Measurements from ENCODE around the gene CCL21. TPM values are rescaled to one million over a fixed set of nuclear protein-coding genes. Genes with fewer than 3 reads are reported as not detected.
"Not testable (repeated sequence)": the region's sequence is repeated elsewhere in the genome, so short reads cannot be mapped to it uniquely, and the experiment has no call there.

The CCL21 gene
- total RNA-seq: 10 to 100 TPM; 19.0 to 65.3 TPM
- long read RNA-seq: 0 reads

- ATAC-seq (peak; percentile 93), DNase-seq (peak; percentile 89)
- intact Hi-C loops (cut with DNase I): no loop called here
Measured at GRCh38 chr9:34710023-34710422, at the start of gene CCL21. TSS of gene CCL21 (minus strand) at chr9:34710136. CDS start at chr9:34710066, 70 bp downstream.

- no peak for DNase-seq
- no peak for ATAC-seq
- intact Hi-C loops (cut with DNase I): no loop called here
Measured at GRCh38 chr9:34759432-34760134, 49.6 kb upstream of the CCL21 start.

GRCh38 chr9:34750320-34750719 is 40.4 kb upstream of the CCL21 start:
- ATAC-seq; DNase-seq; intact Hi-C loops (cut with DNase I): not testable (repeated sequence)

- no peak for DNase-seq
- intact Hi-C loops (cut with DNase I): no loop called here
- no peak for ATAC-seq
Measured at GRCh38 chr9:34746526-34746925, 36.6 kb upstream of the CCL21 start.

- DNase-seq: peak; percentile 60
- peak; percentile 70 to 100 for ATAC-seq
- intact Hi-C loops (cut with DNase I): no loop called here
Measured at GRCh38 chr9:34744295-34745221, 34.6 kb upstream of the CCL21 start.

- intact Hi-C loops (cut with DNase I): no loop called here
- DNase-seq (no peak), ATAC-seq (no peak)
Measured at GRCh38 chr9:34742710-34743109, 32.8 kb upstream of the CCL21 start.

- intact Hi-C loops (cut with DNase I): no loop called here
- ATAC-seq (no peak), DNase-seq (no peak)
Measured at GRCh38 chr9:34741628-34742027, 31.7 kb upstream of the CCL21 start.

GRCh38 chr9:34740176-34740575 is 30.2 kb upstream of the CCL21 start:
- ATAC-seq; intact Hi-C loops (cut with DNase I); DNase-seq: not testable (repeated sequence)

GRCh38 chr9:34737677-34738260 is 27.8 kb upstream of the CCL21 start:
- intact Hi-C loops (cut with DNase I): no loop called here
- ATAC-seq (no peak), DNase-seq (no peak)

- ATAC-seq (no peak), DNase-seq (no peak)
- intact Hi-C loops (cut with DNase I): no loop called here
Measured at GRCh38 chr9:34734720-34735119, 24.8 kb upstream of the CCL21 start.

- no peak for DNase-seq
- intact Hi-C loops (cut with DNase I): no loop called here
- no peak for ATAC-seq
Measured at GRCh38 chr9:34732886-34733285, 22.9 kb upstream of the CCL21 start.

- intact Hi-C loops (cut with DNase I): no loop called here
- DNase-seq (no peak), ATAC-seq (no peak)
Measured at GRCh38 chr9:34732478-34732877, 22.5 kb upstream of the CCL21 start.

GRCh38 chr9:34723141-34723540 is 13.2 kb upstream of the CCL21 start:
- ATAC-seq: no peak
- intact Hi-C loops (cut with DNase I): no loop called here
- DNase-seq: no peak

GRCh38 chr9:34719769-34720025 is 9.8 kb upstream of the CCL21 start:
- ATAC-seq; intact Hi-C loops (cut with DNase I); DNase-seq: not testable (repeated sequence)

- no peak for ATAC-seq
- no peak for DNase-seq
- intact Hi-C loops (cut with DNase I): no loop called here
Measured at GRCh38 chr9:34719021-34719768, 9.3 kb upstream of the CCL21 start.

GRCh38 chr9:34717996-34718614 is 8.2 kb upstream of the CCL21 start:
- ATAC-seq (peak in 1 of 2 donors; percentile 63), DNase-seq (no peak)
- intact Hi-C loops (cut with DNase I): no loop called here

- ATAC-seq (no peak), DNase-seq (no peak)
- intact Hi-C loops (cut with DNase I): no loop called here
Measured at GRCh38 chr9:34716711-34717110, 6.8 kb upstream of the CCL21 start.

GRCh38 chr9:34715639-34716215 is 5.8 kb upstream of the CCL21 start:
- intact Hi-C loops (cut with DNase I): no loop called here
- DNase-seq (no peak), ATAC-seq (no peak)

GRCh38 chr9:34714007-34714406 is 4.1 kb upstream of the CCL21 start:
- intact Hi-C loops (cut with DNase I): no loop called here
- DNase-seq (no peak), ATAC-seq (no peak)
